ENCODE data around the gene KIF24. TPM values are rescaled to one million over a fixed set of nuclear protein-coding genes. Genes with fewer than 3 reads are reported as not detected.

Gene KIF24
- total and polyA plus RNA-seq, 2 of the 4 experiments (the other 2 are of a cell fraction): 1.4 to 3.0 TPM

DNA sequence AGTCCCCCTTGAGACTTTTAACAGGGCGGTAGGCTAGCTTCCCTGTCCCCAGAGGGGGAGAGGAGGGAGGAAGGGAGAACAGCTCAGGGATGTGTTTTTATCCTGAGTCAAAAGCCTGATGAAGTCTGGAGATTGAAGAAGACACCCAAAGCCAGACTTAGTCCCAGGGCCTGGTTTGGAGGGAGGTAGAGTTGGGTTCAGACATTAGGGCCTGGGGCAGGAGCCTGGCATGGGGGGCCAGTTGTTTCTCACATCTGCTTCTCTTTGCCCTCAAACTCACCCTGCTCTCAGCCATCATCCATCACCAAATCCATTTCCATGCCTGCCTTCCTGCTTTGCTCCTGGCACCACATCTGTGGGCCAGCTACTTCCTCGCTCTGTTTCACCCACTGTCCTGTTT, 44.7 kb upstream of the KIF24 start:
- dilution Hi-C loops (cut with HindIII; ENCODE audit: low sequenced_read_pairs, unreplicated experiment) (no loop called here), in situ Hi-C loops (cut with MboI; ENCODE audit: low sequenced_read_pairs) (no loop called here), intact Hi-C loops (cut with micrococcal nuclease) (no loop called here)
- Histone ChIP-seq H3K14ac (replicated peaks; ENCODE audit: low read depth, low read length) (no peak overlapping the region), H3K18ac (ENCODE audit: low read depth, low read length) (no peak overlapping the region), H3K4ac (ENCODE audit: low read depth, low read length) (no peak overlapping the region), H2AK5ac (ENCODE audit: low read depth, low read length) (no peak overlapping the region), H3K23ac (ENCODE audit: low read depth, low read length) (no peak overlapping the region), H2BK15ac (ENCODE audit: low read depth, low read length) (no peak overlapping the region), H4K8ac (ENCODE audit: low read depth in 2 of 2, low read length in 2 of 2) (no peak overlapping the region), H3K9me3 (ENCODE audit: control insufficient read depth, insufficient read depth, low read length) (peaks cover 12% of the 10 kb centered on the region; the same call in 1 of the 2 replicates), H3K56ac (ENCODE audit: extremely low read depth, insufficient read depth, low read length) (no peak overlapping the region), H3K4me2 (ENCODE audit: low read depth, low read length) (no peak overlapping the region), H3K4me3 (ENCODE audit: insufficient read depth, low read depth, low read length) (no peak overlapping the region), H2AFZ (replicated peaks; ENCODE audit: low read length, poor library complexity) (no peak overlapping the region), H3K9me1 (ENCODE audit: insufficient read depth, low read length) (peaks cover 8% of the 10 kb centered on the region; the same call in 1 of the 2 replicates), H4K5ac (ENCODE audit: low read depth, low read length) (no peak overlapping the region), H3K9ac (ENCODE audit: low read depth, low read length) (no peak overlapping the region), H4K91ac (ENCODE audit: insufficient read depth, low read depth, low read length) (no peak overlapping the region), H3K36me3 (ENCODE audit: control insufficient read depth, insufficient read depth, low read length) (peaks cover 3% of the 10 kb centered on the region; the same call in 1 of the 2 replicates), H2AK9ac (replicated peaks; ENCODE audit: low read depth, low read length, poor library complexity) (no peak overlapping the region), H2BK120ac (ENCODE audit: low read depth, low read length) (no peak overlapping the region), H3K79me1 (ENCODE audit: low read depth in 1 of 2, low read length in 2 of 2) (no peaks in the 10 kb centered on the region), H3K27ac (ENCODE audit: insufficient read depth, low read length) (no peak overlapping the region), H3K27me3 (ENCODE audit: control insufficient read depth, insufficient read depth, low read length) (peaks cover 26% of the 10 kb centered on the region; the same call in 1 of the 2 replicates), H2BK20ac (ENCODE audit: low read depth, low read length) (no peak overlapping the region), H3K4me1 (ENCODE audit: control insufficient read depth, insufficient read depth, low read length) (peaks cover 2% of the 10 kb centered on the region; the same call in 1 of the 2 replicates), H2BK5ac (ENCODE audit: low read depth, low read length, poor library complexity, severe bottlenecking) (no peak overlapping the region), H4K20me1 (ENCODE audit: insufficient read depth, low read length) (no peaks in the 10 kb centered on the region; the same call in 1 of the 2 replicates)
- DNase-seq (no peak), ATAC-seq (ENCODE audit: low read depth) (no peak)
- TF ChIP-seq MAFK (IDR thresholded peaks at IDR 0.05; ENCODE audit: low read depth, low read length): no peak
- no peak for TF ChIP-seq RAD21 (IDR thresholded peaks at IDR 0.05; ENCODE audit: low read length)
- no peak for TF ChIP-seq RFX5 (IDR thresholded peaks at IDR 0.05; ENCODE audit: low read depth, low read length)
- TF ChIP-seq MAZ (IDR thresholded peaks at IDR 0.05; ENCODE audit: borderline replicate concordance, low read depth, low read length): no peak
- TF ChIP-seq RCOR1 (IDR thresholded peaks at IDR 0.05; ENCODE audit: insufficient replicate concordance, low read length): no peak
- TF ChIP-seq BHLHE40 (IDR thresholded peaks at IDR 0.05; ENCODE audit: low read depth, low read length): no peak
- 64% methylated on average over 1 of the region's 2 CpGs; no CpG with 5 or more reads in 1 of the 2 experiments for WGBS, 2 experiments (ENCODE audit: extremely low coverage in 2 of 2, insufficient read length in 1 of 2)
- ChIA-PET CTCF (interaction anchor here (0.6 kb wide), 1 partner anchor 71 kb away, joined by 6 read pairs; no protein-coding TSS in a partner anchor), POLR2A (ENCODE audit: unreplicated experiment) (no interaction called here)
- BruUV-seq (replicated peaks): no TSS peak
